GM19193 (cell line): ENCODE results near the gene GNAQ.

Experiments
- POLR2A ChIP-seq: IDR thresholded peaks from 4 replicates; pipeline ENCODE4 v1.6.1; 2011; ENCODE audit not compliant: insufficient read depth, insufficient read length; ENCODE audit errors: extremely low read depth

GNAQ gene

GRCh38 chr9:77848897-77849296 lies 182.7 kb downstream of the GNAQ start:
- no peak for TF ChIP-seq POLR2A

GRCh38 chr9:77848404-77848803 lies 183.2 kb downstream of the GNAQ start:
- TF ChIP-seq POLR2A: no peak

- TF ChIP-seq POLR2A: no peak
These were observed 184.0 kb downstream of the GNAQ start for GRCh38 chr9:77847626-77848025.

GRCh38 chr9:77847059-77847499 lies 184.5 kb downstream of the GNAQ start:
- TF ChIP-seq POLR2A: no peak

GRCh38 chr9:77844415-77844814 lies 187.2 kb downstream of the GNAQ start:
- TF ChIP-seq POLR2A: no peak

GRCh38 chr9:77843871-77844155 lies 187.8 kb downstream of the GNAQ start:
- TF ChIP-seq POLR2A: no peak

GRCh38 chr9:77843076-77843870 lies 188.3 kb downstream of the GNAQ start:
- TF ChIP-seq POLR2A: no peak

- TF ChIP-seq POLR2A: no peak
These were observed 189.7 kb downstream of the GNAQ start for GRCh38 chr9:77841739-77842386.

- TF ChIP-seq POLR2A: no peak
These were observed 192.0 kb downstream of the GNAQ start for GRCh38 chr9:77839459-77840140.

- no peak for TF ChIP-seq POLR2A
These were observed 192.6 kb downstream of the GNAQ start for GRCh38 chr9:77838986-77839385.

GRCh38 chr9:77834898-77835488 lies 196.6 kb downstream of the GNAQ start:
- no peak for TF ChIP-seq POLR2A

- TF ChIP-seq POLR2A: no peak
These were observed 197.8 kb downstream of the GNAQ start for GRCh38 chr9:77833561-77834429.

- TF ChIP-seq POLR2A: no peak
These were observed 199.0 kb downstream of the GNAQ start for GRCh38 chr9:77832639-77833038.

- no peak for TF ChIP-seq POLR2A
These were observed 199.8 kb downstream of the GNAQ start for GRCh38 chr9:77831781-77832180.
